NCI-H1048 (cell line): ENCODE measurements around the gene CCND1.

Source experiments
- DNase-seq: peaks from one replicate; lab custom pipeline; 2025; lab: John Stamatoyannopoulos, UW

CCND1 gene

GRCh38 chr11:69641681-69642548 lies 959 bp downstream of the CCND1 start:
- DNase-seq: no peak

- DNase-seq: no peak
Observed at GRCh38 chr11:69642549-69642912, 1.6 kb downstream of the CCND1 start.

- DNase-seq: peak; percentile 54
Observed at GRCh38 chr11:69642913-69643632, 2.1 kb downstream of the CCND1 start.

GRCh38 chr11:69643646-69644045 lies 2.7 kb downstream of the CCND1 start:
- no peak for DNase-seq

- no peak for DNase-seq
Observed at GRCh38 chr11:69644071-69644961, 3.4 kb downstream of the CCND1 start.

GRCh38 chr11:69644962-69645675 lies 4.2 kb downstream of the CCND1 start:
- no peak for DNase-seq

GRCh38 chr11:69645801-69646492 lies 5.0 kb downstream of the CCND1 start:
- DNase-seq: no peak

GRCh38 chr11:69646493-69647389 lies 5.8 kb downstream of the CCND1 start:
- DNase-seq: no peak

GRCh38 chr11:69647390-69647748 lies 6.4 kb downstream of the CCND1 start:
- no peak for DNase-seq

- no peak for DNase-seq
Observed at GRCh38 chr11:69647761-69648497, 7.0 kb downstream of the CCND1 start.

GRCh38 chr11:69648679-69649575 lies 8.0 kb downstream of the CCND1 start:
- no peak for DNase-seq

GRCh38 chr11:69649576-69649900 lies 8.6 kb downstream of the CCND1 start:
- no peak for DNase-seq

- no peak for DNase-seq
Observed at GRCh38 chr11:69650081-69650831, 9.3 kb downstream of the CCND1 start.

- no peak for DNase-seq
Observed at GRCh38 chr11:69650832-69651344, 9.9 kb downstream of the CCND1 start.

- DNase-seq: no peak
Observed at GRCh38 chr11:69651834-69652620, 11.1 kb downstream of the CCND1 start.

- no peak for DNase-seq
Observed at GRCh38 chr11:69652999-69653398, 12.0 kb downstream of the CCND1 start.
